ENCODE measurements around the gene EXOC4.

DNA sequence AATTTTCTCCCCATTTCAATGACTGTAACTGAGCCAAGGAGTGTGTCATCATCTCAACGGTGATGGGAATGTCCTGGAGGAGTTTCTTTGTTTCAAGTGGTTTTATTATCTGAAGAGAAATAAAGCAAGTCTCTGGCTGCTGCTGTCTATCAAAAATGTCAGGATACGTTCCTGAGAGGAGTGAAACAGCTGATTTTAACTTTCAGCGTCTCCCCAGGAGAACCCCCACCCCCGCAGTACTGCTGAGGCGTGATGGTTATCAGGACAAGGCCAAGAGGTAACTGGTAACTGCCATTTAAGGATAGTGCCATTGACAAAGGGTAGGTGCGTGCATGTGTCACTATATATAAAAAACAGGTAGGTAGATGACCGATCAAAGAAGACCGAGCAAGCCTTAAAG lies 803.9 kb downstream of the EXOC4 start:
- TF ChIP-seq, protein P1, sequence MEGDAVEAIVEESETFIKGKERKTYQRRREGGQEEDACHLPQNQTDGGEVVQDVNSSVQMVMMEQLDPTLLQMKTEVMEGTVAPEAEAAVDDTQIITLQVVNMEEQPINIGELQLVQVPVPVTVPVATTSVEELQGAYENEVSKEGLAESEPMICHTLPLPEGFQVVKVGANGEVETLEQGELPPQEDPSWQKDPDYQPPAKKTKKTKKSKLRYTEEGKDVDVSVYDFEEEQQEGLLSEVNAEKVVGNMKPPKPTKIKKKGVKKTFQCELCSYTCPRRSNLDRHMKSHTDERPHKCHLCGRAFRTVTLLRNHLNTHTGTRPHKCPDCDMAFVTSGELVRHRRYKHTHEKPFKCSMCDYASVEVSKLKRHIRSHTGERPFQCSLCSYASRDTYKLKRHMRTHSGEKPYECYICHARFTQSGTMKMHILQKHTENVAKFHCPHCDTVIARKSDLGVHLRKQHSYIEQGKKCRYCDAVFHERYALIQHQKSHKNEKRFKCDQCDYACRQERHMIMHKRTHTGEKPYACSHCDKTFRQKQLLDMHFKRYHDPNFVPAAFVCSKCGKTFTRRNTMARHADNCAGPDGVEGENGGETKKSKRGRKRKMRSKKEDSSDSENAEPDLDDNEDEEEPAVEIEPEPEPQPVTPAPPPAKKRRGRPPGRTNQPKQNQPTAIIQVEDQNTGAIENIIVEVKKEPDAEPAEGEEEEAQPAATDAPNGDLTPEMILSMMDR (IDR thresholded peaks at IDR 0.05) = no peak
- TF ChIP-seq POLR2A (IDR thresholded peaks at IDR 0.05) = no peak
